Stomach smooth muscle (tissue), 2 donors: ENCODE results near the gene TRAF3IP1.

Source experiments
- H3K27ac ChIP-seq: one replicate; pipeline ENCODE4 v1.7.0; 2013; ENCODE audit warnings: mild to moderate bottlenecking, low read length, inconsistent platforms
- H3K27me3 ChIP-seq, 2 donors: one replicate each; pipeline ENCODE4 v1.7.0; 2013; ENCODE audit warnings: low read length in 2 of 2; ENCODE audit not compliant: insufficient read depth in 2 of 2, control insufficient read depth in 1 of 2
- H3K36me3 ChIP-seq, 2 donors: one replicate each; pipeline ENCODE4 v1.7.0; 2013; ENCODE audit warnings: low read length in 2 of 2; ENCODE audit not compliant: control insufficient read depth in 2 of 2, insufficient read depth in 2 of 2
- H3K4me1 ChIP-seq: one replicate; pipeline ENCODE4 v1.7.0; 2013; ENCODE audit warnings: low read length; ENCODE audit not compliant: control insufficient read depth, insufficient read depth
- H3K4me3 ChIP-seq, 2 donors: one replicate each; pipeline ENCODE4 v1.7.0; 2013; ENCODE audit warnings: low read length in 2 of 2
- H3K9ac ChIP-seq, 2 donors: one replicate each; pipeline ENCODE4 v1.7.0; 2013; ENCODE audit warnings: low read length in 2 of 2, mild to moderate bottlenecking in 1 of 2
- H3K9me3 ChIP-seq, 2 donors: one replicate each; pipeline ENCODE4 v1.7.0; 2013; ENCODE audit warnings: low read length in 2 of 2; ENCODE audit not compliant: control insufficient read depth in 2 of 2
- donor health status: healthy.
- donor health status: Pancreatic carcinoma.

The TRAF3IP1 gene

DNA sequence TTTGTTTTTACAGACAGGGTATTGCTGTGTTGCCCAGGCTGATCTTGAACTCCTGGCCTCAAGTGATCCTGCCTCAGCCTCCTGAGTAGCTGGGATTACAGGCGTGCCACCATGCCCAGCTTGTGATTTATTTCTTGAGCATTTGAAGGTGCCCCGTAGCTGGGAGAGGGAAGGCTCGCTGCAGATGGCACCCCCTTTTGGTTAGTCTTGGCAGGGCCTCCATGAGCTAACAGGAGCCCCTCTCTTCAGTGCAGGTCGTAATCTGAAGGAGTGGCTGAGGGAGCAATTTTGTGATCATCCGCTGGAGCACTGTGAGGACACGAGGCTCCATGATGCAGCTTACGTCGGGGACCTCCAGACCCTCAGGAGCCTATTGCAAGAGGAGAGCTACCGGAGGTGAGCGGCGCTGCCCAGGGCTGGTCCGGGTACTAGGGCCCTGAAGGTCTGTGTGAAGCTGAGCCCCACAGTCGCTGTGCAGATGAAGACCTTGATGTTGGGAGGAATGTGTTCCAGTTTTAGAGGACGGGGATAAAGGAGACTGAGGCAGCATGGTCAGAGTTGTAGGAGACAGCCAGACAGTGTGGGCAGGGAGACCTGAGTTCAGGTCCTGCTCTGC is 113.1 kb downstream of the TRAF3IP1 start:
- no peak overlapping the region for H3K27ac ChIP-seq
- peaks cover 5% of the 10 kb centered on the region for H3K4me1 ChIP-seq
- H3K27me3 ChIP-seq, result no peaks in the 10 kb centered on the region
- H3K36me3 ChIP-seq, result peaks cover 13 to 37% of the 10 kb centered on the region in 2 donors
- peaks cover 0 to 10% of the 10 kb centered on the region in 2 donors for H3K9me3 ChIP-seq
- no peak overlapping the region for H3K4me3 ChIP-seq
- no peak overlapping the region for H3K9ac ChIP-seq

DNA sequence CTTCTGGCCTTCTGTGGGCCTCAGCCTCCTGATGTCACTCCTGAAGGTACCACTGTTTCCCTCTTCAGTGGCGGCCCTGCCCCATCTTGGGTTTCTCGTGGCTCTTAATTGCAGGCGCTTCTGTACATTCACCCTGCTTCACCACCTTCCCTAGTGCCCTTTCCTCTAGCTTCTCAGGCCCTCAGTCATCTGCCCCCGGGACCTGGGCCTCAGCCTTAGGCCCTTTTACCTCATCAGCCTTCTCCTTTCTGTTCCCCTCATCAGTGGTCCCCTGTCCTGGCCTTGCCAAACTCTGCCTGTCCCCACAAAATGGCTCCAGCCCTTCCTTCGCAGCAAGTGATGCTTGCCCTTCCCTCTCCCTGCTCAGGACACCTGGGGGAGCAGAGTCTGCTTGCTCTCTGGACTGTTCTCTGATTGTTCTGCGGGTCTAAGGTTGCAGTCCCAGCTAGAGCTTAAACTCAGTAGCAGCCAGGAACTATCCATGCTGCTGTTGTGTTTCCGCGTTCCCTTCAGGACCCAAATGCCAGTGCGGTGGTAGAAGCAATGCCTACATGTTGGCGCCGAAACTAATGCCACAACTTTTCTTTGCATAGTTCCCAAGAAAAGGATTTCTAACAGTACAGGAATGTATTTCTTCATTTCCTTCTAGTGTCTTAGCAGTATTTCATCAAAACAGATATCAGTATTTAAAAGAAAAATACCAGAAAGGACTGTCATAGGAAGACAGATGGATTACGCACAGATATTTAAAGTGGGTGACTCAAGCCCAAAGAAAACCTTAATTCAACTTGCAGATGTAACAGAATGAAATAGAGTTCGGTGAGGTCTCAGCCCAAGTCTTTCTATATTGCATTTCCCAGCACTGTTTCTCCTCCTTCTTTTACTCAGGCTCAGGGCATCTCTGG is 113.9 kb downstream of the TRAF3IP1 start:
- no peak overlapping the region for H3K27ac ChIP-seq
- no peaks in the 10 kb centered on the region for H3K27me3 ChIP-seq
- H3K4me1 ChIP-seq, result peaks cover 2% of the 10 kb centered on the region
- H3K4me3 ChIP-seq, result no peak overlapping the region
- H3K9me3 ChIP-seq, result peaks cover 0 to 10% of the 10 kb centered on the region in 2 donors
- H3K36me3 ChIP-seq, result peaks cover 13 to 38% of the 10 kb centered on the region in 2 donors
- H3K9ac ChIP-seq, result no peak overlapping the region

DNA sequence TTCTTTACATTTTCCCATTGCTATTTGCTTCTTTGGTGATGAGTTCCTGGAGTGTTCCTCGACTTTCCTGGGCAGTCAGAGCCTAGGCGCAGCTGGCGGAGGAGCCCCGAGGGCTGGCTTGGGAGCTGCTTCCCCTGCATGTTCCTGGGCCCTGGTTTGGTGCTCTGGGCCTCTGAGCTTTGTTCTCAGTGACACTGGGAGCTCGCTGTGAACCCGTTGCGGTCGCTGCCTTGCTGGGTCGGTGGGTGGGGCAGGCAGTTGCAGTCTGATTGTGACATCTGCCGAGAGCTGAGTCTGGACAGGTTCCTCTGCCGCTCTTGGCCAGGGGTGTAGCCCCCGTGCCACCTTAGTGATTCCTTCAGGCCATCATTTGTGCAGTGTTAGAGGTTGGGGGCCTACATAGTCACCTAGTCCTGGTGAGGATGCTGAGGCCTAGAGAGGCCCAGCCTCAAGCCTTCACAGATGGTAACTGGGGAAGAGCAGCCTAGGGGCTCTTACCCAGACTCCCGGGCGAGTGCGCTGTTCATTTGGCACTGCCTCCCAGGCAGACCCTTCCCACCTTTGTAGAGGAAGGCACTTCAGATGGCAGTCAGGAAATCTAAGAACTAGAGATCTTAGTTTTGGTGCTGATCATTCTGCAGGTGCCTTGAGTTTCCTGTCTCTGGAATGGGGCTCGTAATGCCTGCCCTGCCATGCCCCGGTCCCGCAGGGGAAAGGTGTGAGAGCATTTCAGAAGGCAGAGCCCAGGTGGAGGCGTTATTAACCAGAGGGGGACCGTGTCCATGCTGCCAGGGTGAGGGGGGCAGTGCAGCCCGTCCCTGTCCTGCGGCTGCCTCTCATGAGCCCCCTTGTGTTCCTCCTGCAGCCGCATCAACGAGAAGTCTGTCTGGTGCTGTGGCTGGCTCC is 114.8 kb downstream of the TRAF3IP1 start:
- Histone ChIP-seq H3K4me1 (peaks cover 2% of the 10 kb centered on the region), H3K36me3 (peaks cover 13 to 42% of the 10 kb centered on the region in 2 donors), H3K4me3 (no peak overlapping the region), H3K27ac (no peak overlapping the region), H3K9me3 (peaks cover 0 to 8% of the 10 kb centered on the region in 2 donors), H3K27me3 (no peaks in the 10 kb centered on the region), H3K9ac (no peak overlapping the region)

DNA sequence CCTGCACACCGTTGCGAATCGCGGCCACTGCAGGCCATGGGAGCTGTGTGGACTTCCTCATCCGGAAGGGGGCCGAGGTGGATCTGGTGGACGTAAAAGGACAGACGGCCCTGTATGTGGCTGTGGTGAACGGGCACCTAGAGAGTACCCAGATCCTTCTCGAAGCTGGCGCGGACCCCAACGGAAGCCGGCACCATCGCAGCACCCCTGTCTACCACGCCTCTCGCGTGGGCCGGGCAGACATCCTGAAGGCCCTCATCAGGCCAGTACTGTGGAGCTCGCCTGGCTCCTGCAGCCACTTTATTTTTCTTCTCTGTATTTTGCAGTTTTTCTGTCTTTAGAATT is 115.4 kb downstream of the TRAF3IP1 start:
- Histone ChIP-seq H3K4me3 (no peak overlapping the region), H3K27me3 (no peaks in the 10 kb centered on the region), H3K9me3 (peaks cover 0 to 3% of the 10 kb centered on the region in 2 donors), H3K36me3 (peaks cover 11 to 38% of the 10 kb centered on the region in 2 donors), H3K9ac (no peak overlapping the region), H3K4me1 (peaks cover 2% of the 10 kb centered on the region), H3K27ac (no peak overlapping the region)

DNA sequence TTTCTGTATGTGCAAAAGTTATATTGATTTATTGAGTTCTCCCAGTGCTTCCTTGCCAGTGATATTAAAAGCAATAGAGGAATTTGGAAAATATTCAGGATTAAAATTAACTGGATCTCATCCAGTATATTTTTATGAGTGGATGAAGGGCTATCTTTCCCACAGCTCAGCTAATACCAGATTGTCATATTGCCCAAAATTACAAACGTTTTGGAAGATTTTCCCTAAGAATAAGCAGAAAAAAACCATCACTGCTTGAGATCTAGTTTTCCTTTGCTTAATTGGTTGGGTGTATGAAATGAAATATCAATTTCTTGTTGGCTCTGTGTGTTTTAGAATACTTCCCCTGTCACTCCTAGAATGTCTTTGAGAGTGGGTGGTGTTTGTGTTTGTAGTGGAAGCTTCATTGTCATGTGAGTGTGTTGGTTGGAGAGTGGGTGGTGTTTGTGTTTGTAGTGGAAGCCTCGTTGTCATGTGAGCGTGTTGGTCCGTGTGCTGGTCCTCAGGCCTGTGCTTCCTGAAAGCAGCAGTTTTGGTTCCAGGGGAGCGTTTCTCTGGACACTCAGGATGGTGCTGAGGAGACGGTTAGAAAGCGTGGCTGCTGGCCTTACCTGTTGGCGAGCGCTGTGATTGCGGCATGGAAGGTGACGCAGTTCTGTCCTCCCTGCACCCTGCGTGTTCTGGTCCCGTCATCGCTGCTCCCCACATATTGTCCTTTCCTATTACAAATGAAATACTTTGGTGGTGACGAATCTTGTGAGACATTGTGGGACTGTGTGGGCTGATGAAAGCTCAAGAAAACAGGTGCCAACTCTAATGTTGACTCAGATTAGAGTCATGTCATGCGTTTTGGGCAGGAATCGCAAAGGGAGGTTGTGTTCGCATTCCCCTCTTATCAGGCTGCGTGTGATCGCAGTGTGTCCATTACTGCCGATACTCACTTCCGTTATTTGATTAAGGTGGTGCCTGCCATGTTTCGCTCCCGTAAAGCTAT is 118.8 kb downstream of the TRAF3IP1 start:
- Histone ChIP-seq H3K27me3 (no peaks in the 10 kb centered on the region), H3K4me1 (peaks cover 4% of the 10 kb centered on the region), H3K27ac (no peak overlapping the region), H3K9me3 (no peaks in the 10 kb centered on the region), H3K9ac (no peak overlapping the region), H3K36me3 (peaks cover 3 to 30% of the 10 kb centered on the region in 2 donors), H3K4me3 (no peak overlapping the region)

DNA sequence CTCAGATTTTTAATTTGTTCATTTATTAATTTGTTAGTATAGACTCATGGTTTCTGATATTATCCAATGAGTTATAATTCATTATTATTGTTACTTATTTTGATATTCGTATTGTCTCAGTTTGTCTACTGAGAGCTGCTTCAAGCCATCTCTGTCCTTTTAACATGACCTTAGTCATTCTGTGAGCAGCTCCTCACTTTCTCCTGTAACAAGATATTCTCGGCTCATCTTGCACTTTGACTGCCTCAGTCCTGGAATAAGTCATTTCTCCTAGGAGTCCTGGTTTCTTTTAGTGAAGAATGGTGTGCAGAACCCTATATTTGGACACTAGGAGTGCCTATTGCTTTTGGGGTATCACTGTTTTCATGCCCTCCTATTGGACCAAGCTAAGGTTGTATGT is 119.6 kb downstream of the TRAF3IP1 start:
- no peak overlapping the region for H3K27ac ChIP-seq
- peaks cover 4% of the 10 kb centered on the region for H3K4me1 ChIP-seq
- no peak overlapping the region for H3K9ac ChIP-seq
- no peak overlapping the region for H3K4me3 ChIP-seq
- no peaks in the 10 kb centered on the region for H3K27me3 ChIP-seq
- no peaks in the 10 kb centered on the region for H3K9me3 ChIP-seq
- H3K36me3 ChIP-seq, result peaks cover 3 to 30% of the 10 kb centered on the region in 2 donors

DNA sequence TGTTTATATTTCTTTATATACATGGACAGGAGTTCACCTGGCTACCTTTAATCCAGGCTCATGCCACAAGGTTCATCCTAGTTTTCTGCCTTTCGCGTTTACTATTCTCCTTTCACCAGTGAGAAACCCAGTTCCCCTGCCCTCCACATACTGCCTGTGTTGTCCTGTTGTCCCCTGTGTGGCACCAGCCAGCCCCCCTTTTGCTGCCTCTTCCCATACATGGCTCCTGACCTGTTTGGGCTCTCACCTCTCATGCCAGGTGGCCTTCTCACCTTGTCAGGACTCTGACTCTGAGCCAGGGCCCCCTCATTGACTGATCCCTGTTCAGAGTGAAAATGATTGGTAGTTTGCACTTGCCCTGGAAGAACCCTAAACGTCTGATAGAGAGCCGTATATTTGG is 120.0 kb downstream of the TRAF3IP1 start:
- Histone ChIP-seq H3K9me3 (no peaks in the 10 kb centered on the region), H3K36me3 (peaks cover 5 to 30% of the 10 kb centered on the region in 2 donors), H3K4me3 (no peak overlapping the region), H3K9ac (no peak overlapping the region), H3K4me1 (peaks cover 4% of the 10 kb centered on the region), H3K27me3 (no peaks in the 10 kb centered on the region), H3K27ac (no peak overlapping the region)

DNA sequence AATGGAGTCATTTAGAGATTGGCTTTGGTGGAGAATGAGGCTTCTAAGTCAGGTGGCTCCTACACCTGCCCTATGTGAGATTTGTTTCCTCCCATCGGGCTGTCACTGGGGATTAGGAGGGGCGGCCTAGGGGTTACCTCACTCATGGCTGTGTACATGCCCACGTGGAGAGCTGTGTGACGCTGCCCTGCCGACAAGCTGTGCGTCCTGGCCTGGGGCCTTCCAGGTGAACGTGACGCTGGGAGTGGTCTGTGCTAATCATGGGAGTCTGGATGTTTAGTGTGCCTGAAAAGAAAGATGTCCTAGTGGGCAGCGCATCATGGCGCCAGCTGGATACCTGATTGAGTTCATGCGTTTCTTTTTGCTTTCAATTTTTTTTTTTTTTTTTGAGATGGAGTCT is 120.4 kb downstream of the TRAF3IP1 start:
- H3K4me3 ChIP-seq, result no peak overlapping the region
- no peaks in the 10 kb centered on the region for H3K27me3 ChIP-seq
- no peaks in the 10 kb centered on the region for H3K9me3 ChIP-seq
- no peak overlapping the region for H3K27ac ChIP-seq
- peaks cover 4% of the 10 kb centered on the region for H3K4me1 ChIP-seq
- peaks cover 9 to 30% of the 10 kb centered on the region in 2 donors for H3K36me3 ChIP-seq
- no peak overlapping the region for H3K9ac ChIP-seq

DNA sequence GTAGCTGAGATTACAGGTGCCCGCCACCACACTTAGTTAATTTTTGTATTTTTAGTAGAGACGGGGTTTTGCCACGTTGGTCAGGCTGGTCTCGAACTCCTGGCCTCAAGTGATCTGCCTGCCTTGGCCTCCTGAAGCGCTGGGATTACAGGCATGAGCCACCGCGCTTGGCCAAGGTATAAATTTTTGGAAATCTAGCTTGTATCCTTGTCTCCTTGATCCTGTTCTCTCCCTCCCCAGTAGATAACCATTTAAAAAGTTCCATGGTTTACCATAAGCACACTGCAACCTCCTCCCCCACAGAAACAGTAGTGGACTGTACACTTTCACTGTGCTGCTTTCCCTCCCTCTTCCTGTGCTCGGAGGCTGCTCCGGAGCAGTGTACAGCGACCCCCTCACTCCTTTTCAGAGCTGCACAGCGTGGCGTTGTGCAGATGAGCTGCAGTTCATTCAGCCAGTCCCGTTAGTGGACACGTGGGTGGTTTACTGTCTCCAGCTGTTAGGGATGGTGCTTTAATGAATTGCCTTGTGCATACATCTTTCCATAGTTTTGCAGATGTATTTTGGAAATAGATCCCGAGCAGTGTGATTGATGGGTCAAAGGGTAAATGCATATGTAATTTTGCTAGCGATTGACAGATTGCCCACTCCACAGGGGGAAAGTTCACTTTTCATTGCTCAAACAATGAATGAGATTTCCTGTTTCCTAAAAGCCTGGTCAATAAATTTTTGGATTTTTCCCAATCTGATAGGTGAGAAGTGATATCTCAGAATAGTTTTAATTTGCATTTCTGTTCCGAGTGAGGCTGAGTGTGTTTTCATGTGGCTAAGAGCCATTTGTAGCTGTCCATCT is 121.2 kb downstream of the TRAF3IP1 start:
- no peaks in the 10 kb centered on the region for H3K27me3 ChIP-seq
- H3K36me3 ChIP-seq, result peaks cover 16 to 35% of the 10 kb centered on the region in 2 donors
- no peak overlapping the region for H3K9ac ChIP-seq
- H3K4me1 ChIP-seq, result peaks cover 4% of the 10 kb centered on the region
- H3K27ac ChIP-seq, result no peak overlapping the region
- no peaks in the 10 kb centered on the region for H3K9me3 ChIP-seq
- no peak overlapping the region for H3K4me3 ChIP-seq
